Panc1 (cell line): ENCODE measurements around the gene RRP36.

ENCODE experiments used
- SIN3A ChIP-seq: IDR thresholded peaks from 2 replicates; pipeline ENCODE4 v1.6.1; 2012; ENCODE audit warnings: low read depth, mild to moderate bottlenecking, low read length, moderate library complexity, borderline replicate concordance; ENCODE audit not compliant: insufficient read depth
- TF ChIP-seq, protein P1 (sequence below): fragments of 450-650 bp; IDR thresholded peaks from 2 replicates; pipeline ENCODE4 v1.5.1; 2017; ENCODE audit warnings: mild to moderate bottlenecking

DNA sequence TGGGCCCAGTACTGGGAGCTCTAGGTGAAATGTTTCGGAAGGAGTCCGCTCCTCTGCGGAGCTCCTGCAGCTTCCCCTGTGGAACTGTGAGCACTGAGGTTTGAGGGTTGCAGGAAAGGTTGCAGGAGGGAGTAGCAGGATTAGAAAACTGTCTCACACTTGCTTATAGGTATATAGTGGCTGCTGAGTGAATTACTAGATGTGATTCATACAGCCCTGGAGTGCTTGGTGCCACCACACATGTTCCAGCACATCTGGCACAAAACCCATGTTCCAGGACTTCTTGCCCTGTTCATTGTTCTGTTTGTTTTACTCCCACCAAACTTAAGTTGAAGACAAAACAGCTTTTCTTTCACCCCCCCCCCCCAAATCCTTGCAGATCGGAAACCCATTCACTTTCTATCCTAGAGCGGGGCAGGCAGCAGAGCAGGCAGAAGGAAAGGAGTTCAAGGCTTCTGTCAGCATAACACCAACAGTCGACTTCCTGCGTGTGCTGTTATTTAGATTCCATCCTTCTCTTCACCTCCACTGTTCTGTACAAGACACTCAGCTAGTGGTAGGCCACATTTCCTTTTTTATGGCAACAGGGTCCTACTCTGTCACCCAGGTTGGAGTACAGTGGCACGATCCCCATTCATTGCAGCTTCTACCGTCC, 41.8 kb upstream of the RRP36 start:
- TF ChIP-seq, protein P1, sequence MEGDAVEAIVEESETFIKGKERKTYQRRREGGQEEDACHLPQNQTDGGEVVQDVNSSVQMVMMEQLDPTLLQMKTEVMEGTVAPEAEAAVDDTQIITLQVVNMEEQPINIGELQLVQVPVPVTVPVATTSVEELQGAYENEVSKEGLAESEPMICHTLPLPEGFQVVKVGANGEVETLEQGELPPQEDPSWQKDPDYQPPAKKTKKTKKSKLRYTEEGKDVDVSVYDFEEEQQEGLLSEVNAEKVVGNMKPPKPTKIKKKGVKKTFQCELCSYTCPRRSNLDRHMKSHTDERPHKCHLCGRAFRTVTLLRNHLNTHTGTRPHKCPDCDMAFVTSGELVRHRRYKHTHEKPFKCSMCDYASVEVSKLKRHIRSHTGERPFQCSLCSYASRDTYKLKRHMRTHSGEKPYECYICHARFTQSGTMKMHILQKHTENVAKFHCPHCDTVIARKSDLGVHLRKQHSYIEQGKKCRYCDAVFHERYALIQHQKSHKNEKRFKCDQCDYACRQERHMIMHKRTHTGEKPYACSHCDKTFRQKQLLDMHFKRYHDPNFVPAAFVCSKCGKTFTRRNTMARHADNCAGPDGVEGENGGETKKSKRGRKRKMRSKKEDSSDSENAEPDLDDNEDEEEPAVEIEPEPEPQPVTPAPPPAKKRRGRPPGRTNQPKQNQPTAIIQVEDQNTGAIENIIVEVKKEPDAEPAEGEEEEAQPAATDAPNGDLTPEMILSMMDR = no peak
- TF ChIP-seq SIN3A = no peak
